ENCODE data around the gene RAD51B.

DNA sequence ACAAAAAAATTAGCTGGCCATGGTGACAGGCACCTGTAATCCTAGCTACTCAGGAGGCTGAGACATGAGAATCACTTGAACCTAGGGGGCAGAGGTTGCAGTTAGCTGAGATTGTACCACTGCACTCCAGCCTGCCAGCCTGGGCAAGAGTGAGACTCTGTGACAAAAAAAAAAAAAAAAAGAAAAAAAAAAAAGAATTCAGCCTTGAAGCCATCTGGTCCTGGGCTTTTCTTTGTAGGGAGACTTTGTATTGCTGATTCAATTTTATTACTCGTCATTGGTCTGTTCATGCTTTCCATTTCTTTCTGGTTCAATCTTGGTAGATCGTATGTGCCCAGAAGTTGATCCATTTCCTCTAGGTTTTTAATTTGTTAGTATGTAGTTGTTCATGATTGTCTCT is 243.1 kb downstream of the RAD51B start:
- TF ChIP-seq CTCF (optimal IDR thresholded peaks at IDR 0.05 in 1 of 3, IDR thresholded peaks at IDR 0.05 in 1 of 3, conservative IDR thresholded peaks at IDR 0.05 in 1 of 3; ENCODE audit: extremely low read depth in 1 of 3, insufficient read depth in 2 of 3, low read length in 3 of 3) (no peak), EZH2 (IDR thresholded peaks at IDR 0.05; ENCODE audit: low read length) (no peak)

All from keratinocyte (primary cell).